Common myeloid progenitor, CD34-positive (primary cell): Measurements from ENCODE around the gene METTL16.

Source experiments
- CTCF ChIA-PET: fragments of 350-600 bp; sonication (Branson Sonifier 250); formaldehyde crosslinking; loops from one replicate; lab custom pipeline; 2021; ENCODE audit warnings: antibody characterized with exemption; lab: Charles Lee
- POLR2A ChIA-PET: fragments of 350-600 bp; sonication (Branson Sonifier 250); formaldehyde crosslinking; loops from one replicate; lab custom pipeline; 2021; ENCODE audit warnings: antibody characterized with exemption; lab: Charles Lee
- DNase-seq, 3 donors: peaks; one replicate each; pipeline versions ENCODE4 v3.0.0 to v3.0.0-alpha.2; 2013
- H3K27ac ChIP-seq, 2 experiments: 1 replicate in 1 of 2; 2 replicates in 1 of 2; pipeline ENCODE4 v1.7.0; 2013; ENCODE audit warnings: inconsistent platforms in 2 of 2, low read length in 2 of 2, mild to moderate bottlenecking in 2 of 2, low read depth in 1 of 2, moderate library complexity in 1 of 2; ENCODE audit not compliant: severe bottlenecking in 2 of 2, insufficient read depth in 1 of 2, poor library complexity in 1 of 2
- H3K27me3 ChIP-seq, 5 experiments: replicated peaks in 2 of 5; 1 replicate in 3 of 5; 2 replicates in 2 of 5; pipeline versions ENCODE4 v1.6.1 to v1.7.0; 2013; ENCODE audit warnings: low read length in 4 of 5, mild to moderate bottlenecking in 2 of 5, moderate library complexity in 2 of 5, inconsistent platforms in 1 of 5; ENCODE audit not compliant: insufficient read depth in 5 of 5, control insufficient read depth in 4 of 5
- H3K36me3 ChIP-seq, 4 experiments: 1 replicate in 2 of 4; 2 replicates in 2 of 4; pipeline versions ENCODE4 v1.6.1 to v1.7.0; 2013; ENCODE audit warnings: low read length in 3 of 4, control low read depth in 1 of 4, mild to moderate bottlenecking in 1 of 4; ENCODE audit not compliant: control insufficient read depth in 4 of 4, insufficient read depth in 4 of 4
- H3K4me1 ChIP-seq, 4 experiments: 1 replicate in 3 of 4; 2 replicates in 1 of 4; pipeline versions ENCODE4 v1.6.1 to v1.7.1; 2013; ENCODE audit warnings: low read length in 3 of 4, mild to moderate bottlenecking in 3 of 4, control low read depth in 1 of 4, inconsistent platforms in 1 of 4, moderate library complexity in 1 of 4; ENCODE audit not compliant: control insufficient read depth in 4 of 4, insufficient read depth in 4 of 4; ENCODE audit errors: control extremely low read depth in 1 of 4
- H3K4me3 ChIP-seq, 7 experiments: 1 replicate in 4 of 7; 2 replicates in 3 of 7; pipeline versions ENCODE4 v1.5.1 to v1.7.0; 2013; ENCODE audit warnings: mild to moderate bottlenecking in 7 of 7, low read length in 6 of 7, moderate library complexity in 6 of 7, inconsistent platforms in 2 of 7, low read depth in 2 of 7, control low read depth in 1 of 7; ENCODE audit not compliant: insufficient read depth in 4 of 7, control insufficient read depth in 1 of 7; ENCODE audit errors: extremely low read depth in 1 of 7
- H3K9me3 ChIP-seq, 5 experiments: 1 replicate in 4 of 5; 2 replicates in 1 of 5; pipeline versions ENCODE4 v1.6.1 to v1.7.1; 2013; ENCODE audit warnings: low read length in 4 of 5, mild to moderate bottlenecking in 2 of 5, inconsistent platforms in 1 of 5, low read depth in 1 of 5, moderate library complexity in 1 of 5; ENCODE audit not compliant: control insufficient read depth in 4 of 5, insufficient read depth in 2 of 5; ENCODE audit errors: control extremely low read depth in 1 of 5
- WGBS: methylation state at CpG from one replicate; pipeline ENCODE4 v1.1.5; 2013; ENCODE audit not compliant: insufficient coverage; 5-methylcytosine and 5-hydroxymethylcytosine counted together

The METTL16 gene

GRCh38 chr17:2369551-2370210 lies 142.0 kb downstream of the METTL16 start:
- no peak overlapping the region for H3K27ac ChIP-seq
- no peaks in the 10 kb centered on the region for H3K27me3 ChIP-seq
- H3K9me3 ChIP-seq: no peaks in the 10 kb centered on the region
- ChIA-PET CTCF (interaction anchor here (0.9 to 2.1 kb wide), 7 partner anchors 9 to 46 kb away, joined by 3 to 9 read pairs (median 4); no protein-coding TSS in a partner anchor), POLR2A (no interaction called here)
- peaks cover 3 to 65% (median 45%) of the 10 kb centered on the region in 4 experiments for H3K36me3 ChIP-seq
- no peak for DNase-seq
- no peak overlapping the region for H3K4me3 ChIP-seq
- peaks cover 0 to 8% (median 2%) of the 10 kb centered on the region in 4 experiments for H3K4me1 ChIP-seq
- 94% methylated on average over 19 of the region's 20 CpGs for WGBS

- H3K36me3 ChIP-seq: peaks cover 3 to 68% (median 49%) of the 10 kb centered on the region in 4 experiments
- 76% methylated on average over 2 of the region's 5 CpGs for WGBS
- no peak for DNase-seq
- H3K27me3 ChIP-seq: no peaks in the 10 kb centered on the region
- no peak overlapping the region for H3K27ac ChIP-seq
- H3K4me1 ChIP-seq: peaks cover 0 to 8% (median 2%) of the 10 kb centered on the region in 4 experiments
- no peak overlapping the region for H3K4me3 ChIP-seq
- ChIA-PET CTCF (interaction anchor here (0.6 to 2.1 kb wide), 6 partner anchors 9 to 47 kb away, joined by 3 to 9 read pairs (median 3); no protein-coding TSS in a partner anchor), POLR2A (no interaction called here)
- no peaks in the 10 kb centered on the region for H3K9me3 ChIP-seq
Observed at GRCh38 chr17:2369039-2369438, 142.6 kb downstream of the METTL16 start.

- no peak overlapping the region for H3K4me3 ChIP-seq
- POLR2A ChIA-PET: no interaction called here
- H3K4me1 ChIP-seq: peaks cover 0 to 8% (median 2%) of the 10 kb centered on the region in 4 experiments
- 96% methylated on average over 7 of the region's 8 CpGs for WGBS
- H3K27me3 ChIP-seq: no peaks in the 10 kb centered on the region
- peaks cover 3 to 68% (median 51%) of the 10 kb centered on the region in 4 experiments for H3K36me3 ChIP-seq
- H3K9me3 ChIP-seq: no peaks in the 10 kb centered on the region
- H3K27ac ChIP-seq: no peak overlapping the region
- CTCF ChIA-PET: interaction anchor here (0.6 to 2.1 kb wide), 5 partner anchors 10 to 47 kb away, joined by 3 to 9 read pairs (median 3); no protein-coding TSS in a partner anchor
- no peak for DNase-seq
Observed at GRCh38 chr17:2368359-2368758, 143.3 kb downstream of the METTL16 start.

- Histone ChIP-seq H3K4me3 (no peak overlapping the region), H3K27me3 (no peaks in the 10 kb centered on the region), H3K27ac (no peak overlapping the region), H3K36me3 (peaks cover 3 to 64% (median 50%) of the 10 kb centered on the region in 4 experiments), H3K4me1 (peaks cover 0 to 8% (median 2%) of the 10 kb centered on the region in 4 experiments), H3K9me3 (no peaks in the 10 kb centered on the region)
- DNase-seq: no peak
- ChIA-PET CTCF (no interaction called here), POLR2A (no interaction called here)
- over 99% methylated on average over 17 of the region's 26 CpGs for WGBS
Observed at GRCh38 chr17:2366747-2367494, 144.8 kb downstream of the METTL16 start.
